Kidney tubule cell (primary cell): Measurements from ENCODE around the gene CHRNA3.

Experiments
- DNase-seq: peaks from one replicate; pipeline ENCODE4 v3.0.0-alpha.2; 2018; ENCODE audit warnings: low spot score

The CHRNA3 gene

GRCh38 chr15:78620527-78621421 is at the start of gene CHRNA3:
Gene CHRNA3 (minus strand): TSS chr15:78620996. CDS start chr15:78620794, 202 bp downstream.
- DNase-seq = no peak

GRCh38 chr15:78668987-78669386 is 48.2 kb upstream of the CHRNA3 start:
- no peak for DNase-seq

GRCh38 chr15:78667578-78668236 is 46.9 kb upstream of the CHRNA3 start:
- DNase-seq = no peak

GRCh38 chr15:78666010-78666409 is 45.2 kb upstream of the CHRNA3 start:
- no peak for DNase-seq

- peak; percentile 68 for DNase-seq
Measured at GRCh38 chr15:78663703-78664102, 42.9 kb upstream of the CHRNA3 start.

- no peak for DNase-seq
Measured at GRCh38 chr15:78662028-78662427, 41.2 kb upstream of the CHRNA3 start.

- DNase-seq = no peak
Measured at GRCh38 chr15:78661001-78661400, 40.2 kb upstream of the CHRNA3 start.

GRCh38 chr15:78660584-78660983 is 39.8 kb upstream of the CHRNA3 start:
- DNase-seq = no peak

- DNase-seq = no peak
Measured at GRCh38 chr15:78658823-78659222, 38.0 kb upstream of the CHRNA3 start.

- DNase-seq = peak; percentile 17
Measured at GRCh38 chr15:78654272-78654671, 33.5 kb upstream of the CHRNA3 start.

- DNase-seq = no peak
Measured at GRCh38 chr15:78651930-78652615, 31.3 kb upstream of the CHRNA3 start.

- DNase-seq = no peak
Measured at GRCh38 chr15:78651007-78651406, 30.2 kb upstream of the CHRNA3 start.

- DNase-seq = no peak
Measured at GRCh38 chr15:78650022-78650421, 29.2 kb upstream of the CHRNA3 start.

GRCh38 chr15:78645009-78645408 is 24.2 kb upstream of the CHRNA3 start:
- DNase-seq = no peak

- DNase-seq = no peak
Measured at GRCh38 chr15:78642331-78642730, 21.5 kb upstream of the CHRNA3 start.

GRCh38 chr15:78641749-78642275 is 21.0 kb upstream of the CHRNA3 start:
- no peak for DNase-seq

GRCh38 chr15:78641102-78641748 is 20.4 kb upstream of the CHRNA3 start, which contains the start of gene CHRNB4:
Gene CHRNB4 (minus strand): TSS chr15:78641210. CDS start chr15:78641133, 77 bp downstream.
- DNase-seq = peak; percentile 28

GRCh38 chr15:78640527-78641101 is 19.8 kb upstream of the CHRNA3 start:
- DNase-seq = no peak

GRCh38 chr15:78638658-78639314 is 18.0 kb upstream of the CHRNA3 start:
- DNase-seq = peak; percentile 48

GRCh38 chr15:78637776-78638435 is 17.1 kb upstream of the CHRNA3 start:
- DNase-seq = no peak
